Putamen (tissue), 1 donor: ENCODE measurements around the gene DRC1.
A peak's percentile ranks its signal among the peaks of the same experiment; 100 is the strongest.
"Not testable (repeated sequence)": the region's sequence is repeated elsewhere in the genome, so short reads cannot be mapped to it uniquely, and the experiment has no call there.

Experiments used
- DNase-seq: peaks from one replicate; pipeline ENCODE4 v3.0.0-alpha.2; 2016; ENCODE audit warnings: low spot score

DRC1 gene

DNA sequence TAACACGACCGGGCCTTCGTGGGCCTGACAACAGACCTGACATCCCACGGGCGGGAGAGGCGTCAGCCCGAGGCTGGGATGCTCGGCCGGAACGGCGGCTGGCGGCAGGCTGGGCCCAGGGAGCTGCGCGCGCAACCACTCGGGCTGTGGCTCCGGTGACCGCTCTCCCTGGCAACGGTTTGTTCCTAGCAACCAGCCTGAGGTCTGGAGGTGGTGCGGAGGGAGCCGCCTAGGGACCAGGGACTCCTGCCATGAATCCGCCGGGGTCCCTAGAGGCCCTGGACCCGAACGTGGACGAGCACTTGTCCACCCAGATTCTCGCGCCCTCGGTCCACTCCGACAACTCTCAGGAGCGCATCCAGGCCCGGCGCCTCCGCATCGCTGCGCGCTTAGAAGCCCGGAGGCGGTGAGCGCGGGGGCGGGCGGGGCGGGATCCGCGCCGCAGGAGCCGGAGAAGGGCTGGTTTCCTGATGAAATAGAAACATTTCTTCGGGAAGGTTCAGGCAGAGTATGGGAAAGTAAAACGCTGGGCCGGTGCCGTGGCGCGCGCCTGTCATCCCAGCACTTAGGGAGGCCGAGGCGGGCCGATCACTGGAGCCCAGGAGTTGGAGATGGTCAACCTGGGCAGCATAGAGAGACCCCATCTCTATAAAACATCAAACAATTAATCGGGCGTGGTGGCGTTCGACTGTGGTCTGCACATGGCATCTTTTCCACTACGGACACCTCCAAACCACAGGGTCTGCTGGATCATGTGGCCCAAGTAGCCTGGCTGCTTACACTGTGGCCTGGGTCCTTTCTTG lies at the start of gene DRC1:
Gene DRC1, plus strand, starts transcription at position 182 of the 803 bp plus-strand sequence. Its CDS starts 70 bp downstream, at position 252.
- peak; percentile 37 for DNase-seq

DNA sequence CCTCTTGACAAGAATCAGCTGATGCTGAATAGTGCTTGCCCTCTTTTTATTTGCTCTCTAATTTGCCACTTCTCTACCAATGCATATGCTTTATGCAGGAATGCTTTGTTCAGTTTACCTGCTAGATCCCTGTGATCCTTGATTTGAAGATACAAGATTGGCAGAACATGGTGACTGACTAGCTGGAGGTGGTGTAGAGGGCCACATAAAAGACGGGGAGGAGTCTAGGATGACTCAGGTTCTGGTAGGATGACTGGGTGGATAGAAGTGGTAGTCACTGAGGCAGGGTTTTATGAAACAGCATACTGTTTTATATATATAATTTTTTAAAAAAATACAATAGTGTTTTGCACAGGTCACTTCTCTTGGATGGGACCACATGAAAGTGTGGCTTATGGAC lies 48.8 kb upstream of the DRC1 start:
- no peak for DNase-seq

DNA sequence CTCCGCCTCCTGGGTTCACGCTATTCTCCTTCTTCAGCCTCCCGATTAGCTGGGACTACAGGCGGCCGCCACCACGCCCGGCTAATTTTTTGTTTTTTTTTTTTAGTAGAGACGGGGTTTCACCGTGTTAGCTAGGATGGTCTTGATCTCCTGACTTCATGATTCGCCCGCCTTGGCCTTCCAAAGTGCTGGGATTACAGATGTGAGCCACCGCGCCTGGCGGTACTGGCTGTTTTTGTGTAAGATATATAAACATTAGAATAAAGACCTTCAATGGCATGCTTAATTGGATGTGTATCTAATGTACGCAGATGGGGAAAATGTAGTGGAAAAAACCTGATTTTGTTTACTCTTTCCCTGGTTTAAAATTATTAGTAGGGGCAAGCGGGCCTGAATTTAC lies 47.3 kb upstream of the DRC1 start:
- DNase-seq: not testable (repeated sequence)

DNA sequence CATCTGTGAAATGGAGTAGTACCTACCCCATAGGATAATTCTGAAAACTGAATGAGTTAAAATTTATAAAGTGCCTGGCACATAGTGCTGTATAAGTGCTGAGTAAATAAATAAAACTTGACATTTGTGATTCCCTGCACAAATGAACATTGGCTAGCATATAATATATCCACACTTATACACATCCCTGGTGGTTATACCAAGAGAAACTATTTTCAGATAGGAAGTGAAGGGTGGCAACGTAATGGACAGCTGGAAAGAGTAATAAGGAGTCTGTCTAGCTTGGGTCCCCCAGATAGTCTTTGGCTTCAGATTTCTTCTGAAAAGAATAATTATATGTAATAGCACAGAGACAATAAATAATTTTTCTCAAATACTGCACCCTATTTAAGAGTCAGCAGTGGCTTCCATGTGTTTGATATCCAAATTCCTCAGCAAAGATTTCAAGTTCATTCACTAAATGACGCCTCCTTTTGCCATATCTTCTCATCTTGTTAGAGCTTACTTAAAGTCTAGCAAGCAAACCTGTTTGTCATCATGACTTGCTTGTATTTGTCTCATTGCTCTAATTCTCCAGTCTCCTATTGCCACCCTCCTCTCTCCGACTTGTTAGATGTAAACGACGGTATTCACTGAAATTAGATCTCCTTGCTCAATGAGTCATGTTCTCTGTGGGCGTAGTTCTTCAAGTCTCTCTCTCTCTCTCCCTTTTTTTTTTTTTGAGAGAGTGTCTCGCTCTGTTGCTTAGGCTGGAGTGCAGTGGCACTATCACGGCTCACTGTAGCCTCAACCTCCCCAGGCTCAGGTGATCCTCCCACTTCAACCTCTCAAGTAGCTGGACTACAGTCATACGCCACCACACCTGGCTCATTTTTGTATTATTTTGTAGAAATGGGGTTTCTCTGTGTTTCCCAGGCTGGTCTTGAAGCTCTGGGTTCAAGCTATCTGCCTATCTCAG lies 46.4 kb upstream of the DRC1 start:
- DNase-seq: peak; percentile 65

DNA sequence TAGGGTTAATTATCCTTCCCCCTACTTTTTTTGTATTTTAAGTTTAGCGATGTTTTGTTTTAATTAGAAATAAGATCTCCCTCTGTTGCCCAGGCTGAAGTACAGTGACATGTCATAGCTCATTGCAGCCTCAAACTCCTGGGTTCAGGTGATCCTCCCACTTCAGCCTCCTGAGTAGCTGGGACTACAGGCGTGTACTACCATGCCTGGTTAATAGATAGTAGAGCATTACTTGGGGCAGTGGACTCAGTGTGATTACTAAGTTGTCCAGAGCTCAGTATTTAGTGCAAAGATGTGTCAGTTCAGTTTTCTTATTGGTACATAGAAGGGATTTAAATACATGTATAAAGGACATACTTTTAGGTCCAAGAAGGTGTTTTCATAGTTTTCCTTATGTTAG lies 45.6 kb upstream of the DRC1 start:
- DNase-seq: no peak

DNA sequence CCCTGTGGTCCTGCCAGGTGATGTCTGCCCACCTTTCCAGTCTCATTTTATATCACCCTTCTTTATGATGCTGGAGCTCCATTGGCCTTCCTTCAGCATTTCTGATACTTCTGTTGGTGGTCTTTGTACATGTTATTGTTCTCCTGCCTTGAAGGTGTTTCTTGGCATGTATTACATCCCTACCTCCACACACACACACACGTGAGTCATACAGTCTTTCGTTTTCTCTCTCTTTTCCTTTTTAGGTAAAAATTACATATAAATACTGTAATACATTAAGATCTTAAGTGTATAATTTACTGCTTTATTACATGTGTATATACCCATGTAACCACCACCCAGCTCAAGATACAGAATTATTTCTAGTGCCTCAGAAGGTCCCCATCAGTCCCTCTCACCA lies 44.9 kb upstream of the DRC1 start:
- no peak for DNase-seq

DNA sequence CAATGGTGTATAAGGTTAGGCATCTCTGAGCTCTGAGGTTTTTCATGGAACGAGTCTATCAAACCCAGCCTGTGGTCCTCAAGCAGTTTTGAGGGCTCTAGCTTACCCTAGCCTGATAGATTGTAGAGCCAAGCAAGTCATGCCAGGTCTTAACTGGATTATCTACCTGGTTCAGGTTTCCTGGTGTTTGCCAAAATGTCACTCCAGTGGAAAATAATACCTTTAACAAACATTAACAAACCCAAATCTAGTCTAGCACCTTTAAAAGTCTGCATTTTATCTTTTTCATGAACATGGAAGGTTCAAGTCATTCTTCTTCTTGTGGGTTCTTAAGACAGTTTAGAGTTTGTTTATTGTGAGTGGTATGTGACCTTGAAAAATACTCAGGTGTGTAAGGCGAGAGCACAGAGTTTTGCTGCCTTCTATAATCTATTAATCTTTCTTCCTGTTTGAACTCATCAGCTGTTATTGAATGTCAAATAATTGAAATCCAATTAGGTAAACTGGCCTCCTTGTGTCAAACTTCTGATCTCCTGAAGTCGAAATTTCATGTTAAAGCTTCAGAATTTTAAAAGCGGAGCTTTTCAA lies 41.7 kb upstream of the DRC1 start:
- DNase-seq: no peak

DNA sequence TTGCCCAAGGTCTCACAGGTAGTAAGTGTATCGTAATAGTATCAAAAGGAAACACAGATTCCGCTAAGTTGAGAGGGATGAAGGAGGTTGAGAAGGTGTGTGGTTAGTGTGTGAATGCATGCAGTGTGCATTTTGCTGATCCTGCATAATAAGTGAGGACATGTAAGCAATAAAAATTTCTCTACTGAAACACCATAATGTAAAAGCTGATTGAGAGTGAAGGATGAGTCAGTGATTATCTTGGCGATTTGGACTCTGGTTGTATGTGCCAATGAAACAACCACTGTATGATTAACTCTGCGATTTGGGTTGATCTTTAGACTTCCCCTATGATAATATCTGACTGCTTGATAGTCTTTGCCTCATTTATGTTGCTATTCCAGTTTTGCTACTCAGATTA lies 38.4 kb upstream of the DRC1 start:
- no peak for DNase-seq

DNA sequence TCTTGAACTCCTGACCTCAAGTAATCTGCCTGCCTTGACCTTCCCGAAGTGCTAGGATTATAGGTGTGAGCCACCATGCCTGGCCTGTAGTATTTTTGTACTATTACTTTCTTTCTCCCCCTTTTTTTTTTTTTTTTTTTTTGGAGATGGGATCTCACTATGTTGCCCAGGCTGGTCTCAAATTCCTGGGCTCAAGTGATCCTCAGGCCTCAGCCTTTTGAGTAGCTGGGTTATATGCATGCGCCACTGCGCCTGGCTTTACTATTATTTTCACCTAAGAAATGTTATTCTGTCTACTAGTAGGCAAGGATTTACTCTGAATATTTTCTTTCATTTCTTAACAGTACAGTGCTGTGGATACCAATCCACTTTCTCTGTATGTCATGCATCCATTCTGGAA lies 37.8 kb upstream of the DRC1 start:
- DNase-seq: no peak

DNA sequence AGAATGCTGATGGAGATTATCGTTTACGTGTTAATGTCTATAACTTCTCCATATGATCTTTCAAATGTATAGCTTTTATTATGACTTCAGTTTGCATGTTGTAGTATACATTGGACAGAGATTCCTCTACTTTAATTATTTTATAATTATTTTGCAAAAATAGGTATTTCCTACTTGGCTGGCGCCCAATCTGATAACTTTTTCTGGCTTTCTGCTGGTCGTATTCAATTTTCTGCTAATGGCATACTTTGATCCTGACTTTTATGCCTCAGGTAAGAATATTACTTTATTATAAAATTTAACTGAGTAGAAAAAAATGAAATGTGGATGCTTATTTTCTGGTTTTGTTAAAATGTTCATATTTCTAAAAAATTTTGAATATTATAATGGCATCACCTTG lies 37.1 kb upstream of the DRC1 start:
- no peak for DNase-seq

DNA sequence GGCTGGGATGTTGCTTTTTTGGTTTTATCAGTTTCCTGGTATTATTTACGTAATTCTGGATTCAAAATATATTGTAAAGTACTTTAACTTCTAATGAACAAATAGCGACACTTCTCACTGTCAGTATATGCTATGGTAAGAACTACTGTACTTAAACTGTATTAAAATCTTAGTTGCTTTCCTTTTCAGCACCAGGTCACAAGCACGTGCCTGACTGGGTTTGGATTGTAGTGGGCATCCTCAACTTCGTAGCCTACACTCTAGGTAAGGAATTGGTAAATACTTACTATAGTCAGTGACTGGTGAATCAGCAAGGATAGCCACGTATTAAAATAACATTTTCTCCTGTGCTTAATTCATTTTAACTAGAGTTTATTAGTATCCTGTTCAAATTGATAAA lies 34.8 kb upstream of the DRC1 start:
- no peak for DNase-seq

DNA sequence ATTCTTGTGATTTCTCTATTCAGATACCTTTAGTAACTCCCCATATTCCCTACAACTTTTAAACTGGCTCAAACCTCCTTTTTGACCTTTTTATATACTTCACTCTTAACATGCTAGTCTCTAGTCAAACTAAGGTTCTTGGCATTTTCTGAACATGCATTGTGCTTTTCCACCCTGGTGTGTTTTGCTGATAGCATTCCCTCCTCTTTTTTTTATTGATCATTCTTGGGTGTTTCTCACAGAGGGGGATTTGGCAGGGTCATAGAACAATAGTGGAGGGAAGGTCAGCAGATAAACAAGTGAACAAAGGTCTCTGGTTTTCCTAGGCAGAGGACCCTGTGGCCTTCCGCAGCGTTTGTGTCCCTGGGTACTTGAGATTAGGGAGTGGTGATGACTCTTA lies 32.1 kb upstream of the DRC1 start:
- DNase-seq: not testable (repeated sequence)

DNA sequence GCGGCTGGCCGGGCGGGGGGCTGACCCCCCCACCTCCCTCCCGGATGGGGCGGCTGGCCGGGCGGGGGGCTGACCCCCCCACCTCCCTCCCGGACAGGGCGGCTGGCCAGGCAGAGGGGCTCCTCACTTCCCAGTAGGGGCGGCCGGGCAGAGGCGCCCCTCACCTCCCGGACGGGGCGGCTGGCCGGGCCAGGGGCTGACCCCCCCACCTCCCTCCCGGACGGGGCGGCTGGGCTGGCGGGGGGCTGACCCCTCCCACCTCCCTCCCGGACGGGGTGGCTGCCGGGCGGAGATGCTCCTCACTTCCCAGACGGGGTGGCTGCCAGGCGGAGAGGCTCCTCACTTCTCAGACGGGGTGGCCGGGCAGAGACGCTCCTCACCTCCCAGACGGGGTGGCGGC lies 30.8 kb upstream of the DRC1 start:
- DNase-seq: not testable (repeated sequence)

DNA sequence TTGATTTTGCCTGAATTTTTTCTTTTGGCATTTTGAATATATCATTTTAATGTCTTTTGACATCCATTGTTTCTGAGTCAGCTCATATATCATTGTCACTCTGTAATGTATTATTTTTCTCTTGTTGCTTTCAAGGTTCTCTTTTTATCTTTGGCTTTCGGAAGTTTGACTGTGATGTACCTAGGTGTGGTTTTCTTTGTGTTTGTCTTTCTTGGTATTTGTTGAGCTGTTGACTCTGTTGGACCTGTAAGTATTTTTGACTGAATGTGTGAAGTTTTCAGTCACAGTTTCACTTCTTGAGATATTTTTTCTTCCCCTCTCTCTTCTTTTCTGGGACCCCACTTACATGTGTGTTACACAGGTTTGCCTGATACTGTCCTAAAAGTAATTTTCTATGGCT lies 24.9 kb upstream of the DRC1 start:
- DNase-seq: no peak

DNA sequence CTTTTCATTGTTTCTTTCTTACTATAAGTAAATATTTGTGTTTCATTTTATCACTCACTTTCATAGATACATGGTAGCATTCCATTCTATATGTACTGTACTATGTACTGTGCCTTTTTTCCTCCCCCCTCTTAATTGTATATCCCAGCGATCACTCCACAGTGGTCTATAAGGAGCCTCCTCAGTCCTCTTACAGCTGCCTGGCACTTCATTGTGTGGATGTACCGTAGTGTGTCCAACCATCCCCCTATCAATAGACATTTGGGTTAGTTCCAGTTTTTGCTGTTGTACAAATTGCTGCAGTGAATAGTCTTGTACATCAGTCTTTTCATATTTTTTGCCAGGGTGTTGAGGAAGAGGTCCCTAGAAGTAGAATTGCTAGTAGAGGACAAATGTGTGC lies 21.4 kb upstream of the DRC1 start:
- DNase-seq: no peak

DNA sequence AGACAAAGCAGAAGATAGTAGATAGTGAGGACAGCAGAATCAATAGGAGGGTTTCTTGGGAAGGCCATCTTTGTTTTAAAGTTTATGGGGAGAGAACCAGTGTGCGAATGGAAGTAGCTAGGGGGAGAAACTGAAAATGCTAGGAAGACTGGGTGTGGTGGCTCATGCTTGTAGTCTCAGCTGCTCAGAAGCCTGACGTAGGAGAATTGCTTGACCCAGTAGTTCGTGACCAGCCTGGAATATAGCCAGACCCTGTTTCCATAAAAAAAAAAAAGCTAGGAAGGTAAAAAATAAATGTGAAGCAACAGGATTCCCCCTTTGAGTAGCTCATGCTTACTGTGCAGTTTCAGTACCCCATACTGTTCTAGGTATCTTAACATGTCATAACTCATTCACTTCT lies 19.2 kb upstream of the DRC1 start:
- DNase-seq: no peak

DNA sequence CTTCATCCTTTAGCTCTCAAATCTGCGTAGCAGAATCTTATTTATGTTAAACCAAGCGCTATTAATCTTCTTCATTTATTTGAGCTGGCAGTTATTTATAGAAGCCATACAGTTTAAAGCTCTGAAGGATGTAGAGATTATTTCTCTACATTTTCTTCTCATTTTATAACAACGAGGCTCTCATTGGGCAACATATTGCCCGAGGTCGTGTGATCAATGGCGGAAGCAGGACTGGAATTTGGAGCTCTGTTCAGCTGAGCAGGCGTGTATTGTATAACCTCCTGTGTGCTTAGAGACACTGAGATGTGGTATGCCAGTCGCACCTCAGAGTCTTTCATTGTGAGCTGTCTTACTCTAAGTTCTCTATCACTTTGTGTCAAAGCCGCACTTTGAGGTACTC lies 17.5 kb upstream of the DRC1 start:
- DNase-seq: peak; percentile 3

DNA sequence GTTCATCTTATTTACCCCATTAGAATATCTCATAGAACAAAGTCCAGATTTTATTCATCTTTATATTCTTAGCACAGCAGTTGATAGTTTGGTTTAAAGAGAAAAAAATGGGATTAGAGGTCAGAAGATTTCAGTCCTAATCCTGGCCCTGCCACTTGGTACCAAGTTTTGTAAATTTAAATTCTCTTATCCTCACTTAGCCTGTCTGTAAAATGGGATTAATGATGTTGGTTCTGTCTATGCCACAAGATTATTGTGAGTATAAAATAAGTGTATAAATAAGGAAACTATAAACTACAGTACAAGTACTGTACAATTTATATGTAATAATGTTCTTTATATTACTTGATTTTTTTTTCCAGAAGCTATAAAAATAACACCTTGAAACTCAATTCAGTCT lies 17.1 kb upstream of the DRC1 start:
- no peak for DNase-seq

DNA sequence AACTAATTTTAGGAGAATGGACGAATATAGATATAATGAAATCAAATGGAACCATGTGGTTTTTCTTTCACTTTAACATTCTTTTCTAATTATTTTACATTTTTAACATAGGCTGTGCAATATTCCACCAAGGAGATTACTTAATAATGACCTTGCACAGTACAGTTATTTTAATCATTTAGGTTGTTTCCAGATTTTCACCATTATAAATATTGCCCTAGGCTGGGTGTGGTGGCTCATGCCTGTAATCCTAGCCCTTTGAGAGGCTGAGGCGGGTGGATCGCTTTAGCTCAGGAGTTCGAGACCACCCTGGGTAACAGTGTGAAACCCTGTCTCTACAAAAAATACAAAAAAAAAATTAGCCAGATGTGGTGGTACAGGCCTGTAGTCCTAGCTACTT lies 14.5 kb upstream of the DRC1 start:
- no peak for DNase-seq

DNA sequence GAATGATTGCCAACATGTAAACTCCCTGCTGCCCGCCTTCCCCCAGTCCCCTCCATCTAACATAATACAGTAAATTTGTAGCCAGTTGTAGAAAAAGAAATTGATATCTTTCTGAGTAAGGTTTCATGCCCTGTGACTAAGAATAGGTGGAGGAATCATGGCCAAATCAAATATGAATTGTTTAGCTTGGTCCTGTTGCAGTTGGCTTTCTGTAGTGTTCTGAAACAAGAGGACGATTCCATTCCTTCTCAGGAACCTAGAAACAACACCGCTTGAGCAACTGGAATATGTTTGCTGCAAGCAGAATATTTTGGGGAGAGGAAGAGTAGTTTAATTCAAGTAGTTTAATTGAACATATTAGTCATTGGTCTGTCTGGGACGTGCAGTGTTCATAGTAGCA lies 7.0 kb upstream of the DRC1 start:
- no peak for DNase-seq

DNA sequence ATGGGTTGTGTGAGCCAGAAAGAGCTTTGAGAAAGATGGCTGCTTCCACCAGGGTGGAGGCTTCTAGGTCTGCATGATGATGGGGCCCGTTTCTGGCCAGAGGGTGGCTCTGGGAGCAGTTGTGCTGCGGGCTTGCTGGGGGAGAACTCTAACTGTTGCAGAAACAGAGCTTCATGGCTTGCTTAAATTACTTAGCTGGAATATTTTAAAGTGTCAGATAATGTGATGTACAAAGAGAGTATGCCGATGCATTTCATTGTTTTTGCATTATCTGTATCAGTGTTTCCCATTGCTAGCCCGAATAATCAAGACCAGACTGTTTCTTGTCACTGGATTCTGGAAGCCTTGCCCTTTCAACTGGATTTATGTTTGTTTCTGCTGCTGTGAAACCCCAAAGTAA lies 6.3 kb upstream of the DRC1 start:
- no peak for DNase-seq

DNA sequence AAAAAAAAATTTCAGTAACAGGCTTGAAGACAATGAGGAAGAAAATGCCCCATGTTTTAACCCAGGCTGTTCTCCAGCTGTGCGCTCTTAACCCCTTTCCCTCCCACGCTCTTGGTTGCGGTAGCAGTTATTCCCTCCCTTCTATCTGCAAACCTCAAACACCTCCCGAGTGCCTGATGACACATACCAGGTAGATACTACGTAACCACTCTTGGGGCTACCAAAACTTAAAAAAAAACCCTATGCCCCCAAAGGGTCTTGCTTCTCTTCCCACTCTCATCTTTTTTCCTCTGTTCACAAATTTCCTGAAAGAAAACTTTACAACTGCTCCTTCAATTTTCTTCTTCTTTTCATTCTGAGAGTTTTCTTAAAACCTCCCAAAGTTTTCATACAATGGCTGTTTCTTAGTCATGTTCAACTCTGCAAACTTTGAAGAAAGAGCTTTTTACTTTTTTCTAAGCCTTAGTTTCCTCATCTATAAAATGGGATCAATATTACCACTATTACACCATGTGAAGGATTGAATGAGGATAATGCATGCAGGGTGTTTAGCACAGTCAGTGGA lies 4.9 kb upstream of the DRC1 start:
- DNase-seq: no peak
